NT2/D1 (cell line): ENCODE data around the gene CHTF18.

Source experiments
- SUZ12 ChIP-seq: IDR thresholded peaks from 2 replicates; pipeline ENCODE4 v1.6.1; 2011; ENCODE audit not compliant: insufficient read length, insufficient read depth; ENCODE audit errors: extremely low read depth
- ZNF274 ChIP-seq: IDR thresholded peaks from 2 replicates; pipeline ENCODE4 v1.6.1; 2011; ENCODE audit warnings: mild to moderate bottlenecking, low read depth, low read length

GRCh38 chr16:803754-804080 lies 15.3 kb downstream of the CHTF18 start:
- no peak for TF ChIP-seq SUZ12
- TF ChIP-seq ZNF274, result no peak
